ENCODE data around the gene TENM4.
"Not testable (repeated sequence)": the region's sequence is repeated elsewhere in the genome, so short reads cannot be mapped to it uniquely, and the experiment has no call there.

TENM4 gene

DNA sequence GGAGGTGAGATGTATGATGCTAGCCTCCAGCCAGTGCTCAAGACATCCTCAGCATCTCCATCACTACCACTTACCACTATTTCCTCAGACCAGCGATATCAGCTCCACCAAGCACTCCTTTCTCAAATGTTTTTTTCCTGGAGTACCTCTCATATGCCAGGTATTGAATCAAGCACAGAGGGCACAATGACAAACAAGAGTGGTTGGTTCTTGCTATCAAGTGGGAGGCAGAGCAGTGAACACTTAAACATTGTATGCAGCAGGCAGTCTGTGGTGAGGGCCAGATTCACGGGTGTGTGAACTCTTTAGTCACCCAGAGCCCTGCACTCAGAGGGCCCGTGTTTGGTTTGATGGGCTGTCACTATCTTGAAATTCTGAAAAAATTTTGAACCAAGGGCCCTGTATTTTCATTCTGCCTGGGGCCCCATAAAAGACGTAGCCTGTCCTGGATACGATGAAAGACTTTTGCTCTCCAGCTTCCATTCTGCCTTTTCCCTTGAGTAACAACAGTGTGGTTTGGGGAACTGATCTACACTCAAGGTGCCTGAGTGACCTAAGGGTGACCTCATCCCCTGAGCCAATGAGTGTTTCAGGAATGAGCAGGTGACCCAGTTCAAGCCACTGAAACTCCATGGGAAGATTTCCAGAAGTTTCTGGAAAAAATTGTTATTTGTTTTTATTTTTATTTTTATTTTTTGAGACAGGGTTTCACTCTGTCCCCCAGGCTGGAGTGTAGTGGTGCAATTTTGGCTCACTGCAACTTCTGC is 517.8 kb downstream of the TENM4 start:
- no peak for DNase-seq

GRCh38 chr11:78921509-78921908 is 519.3 kb downstream of the TENM4 start:
- no peak for DNase-seq

DNA sequence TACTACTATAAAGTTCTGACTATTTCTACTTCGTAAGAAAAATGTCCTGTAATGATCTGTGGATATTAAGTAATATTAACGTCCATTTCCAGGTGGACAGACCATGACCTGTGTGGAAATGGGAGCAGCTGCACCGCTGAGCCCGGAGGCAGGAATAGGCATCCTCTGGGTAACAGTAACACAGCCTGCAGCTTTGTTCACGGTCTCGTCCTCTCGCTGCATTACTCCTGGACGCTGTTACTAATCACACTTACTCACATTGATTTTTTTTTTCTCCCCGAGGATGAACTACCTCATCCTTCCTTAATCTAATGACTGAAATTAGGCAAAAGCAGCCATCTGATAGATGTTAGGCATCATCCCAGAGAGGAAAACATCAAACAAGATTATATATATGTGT is 520.5 kb downstream of the TENM4 start:
- DNase-seq = no peak

DNA sequence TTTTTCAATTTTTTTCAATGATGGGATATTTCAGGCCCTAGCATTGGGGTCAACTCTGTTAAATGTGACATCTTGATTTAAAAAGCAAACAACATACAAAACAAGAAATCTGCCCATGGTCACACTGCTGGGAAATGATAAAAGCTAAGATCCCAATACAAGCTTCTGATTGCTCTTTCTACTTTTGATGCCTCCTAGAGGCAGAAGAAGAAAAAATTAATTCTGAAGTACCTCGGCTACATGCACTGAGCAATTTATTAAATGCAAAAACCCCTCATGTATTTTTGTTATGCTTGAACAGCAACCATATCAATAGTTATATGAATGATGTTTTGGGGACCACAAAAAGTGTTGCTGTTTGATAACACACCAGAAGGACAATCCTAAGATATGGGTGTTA is 524.1 kb downstream of the TENM4 start:
- DNase-seq = no peak

GRCh38 chr11:78914503-78914902 is 526.3 kb downstream of the TENM4 start:
- no peak for DNase-seq

DNA sequence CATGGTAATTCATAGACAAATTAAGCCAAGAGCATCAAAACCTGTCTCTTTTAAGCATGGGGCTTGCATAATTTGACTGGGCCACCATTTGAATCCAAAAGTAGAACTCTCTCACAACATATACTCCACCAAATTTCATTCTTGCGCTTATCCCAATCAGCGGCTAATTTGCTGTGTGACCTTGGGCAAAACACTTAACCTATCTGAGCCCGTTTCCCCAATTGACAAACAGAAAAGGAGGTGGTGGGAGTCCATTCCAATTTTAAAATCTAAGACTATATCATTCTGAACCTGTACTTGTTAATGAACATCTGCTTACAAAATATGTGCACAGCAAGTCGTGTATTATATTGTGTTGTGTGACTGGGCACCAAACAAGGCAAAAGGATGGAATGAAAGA is 528.1 kb downstream of the TENM4 start:
- no peak for DNase-seq

DNA sequence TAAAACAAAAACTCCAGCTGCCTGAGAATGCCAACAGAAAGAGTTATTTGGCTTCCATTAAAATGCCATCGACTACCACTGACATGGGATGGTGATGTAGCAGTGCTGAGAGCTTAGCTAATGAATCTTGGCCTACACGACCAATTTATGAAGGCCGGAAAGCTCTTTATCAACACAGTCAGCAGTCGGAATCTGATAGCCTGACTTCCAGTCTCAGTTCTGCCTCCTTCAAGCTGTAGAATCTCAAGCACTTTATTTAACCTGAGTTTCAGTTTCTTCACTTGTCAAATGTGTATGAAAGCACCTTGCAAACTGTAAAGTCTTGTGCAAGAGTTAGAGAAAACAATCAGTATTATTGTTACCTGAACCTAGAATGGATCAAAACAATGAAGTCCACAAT is 530.5 kb downstream of the TENM4 start:
- DNase-seq = no peak

- DNase-seq = peak; percentile 0
Measured at GRCh38 chr11:78909386-78909785, 531.4 kb downstream of the TENM4 start.

DNA sequence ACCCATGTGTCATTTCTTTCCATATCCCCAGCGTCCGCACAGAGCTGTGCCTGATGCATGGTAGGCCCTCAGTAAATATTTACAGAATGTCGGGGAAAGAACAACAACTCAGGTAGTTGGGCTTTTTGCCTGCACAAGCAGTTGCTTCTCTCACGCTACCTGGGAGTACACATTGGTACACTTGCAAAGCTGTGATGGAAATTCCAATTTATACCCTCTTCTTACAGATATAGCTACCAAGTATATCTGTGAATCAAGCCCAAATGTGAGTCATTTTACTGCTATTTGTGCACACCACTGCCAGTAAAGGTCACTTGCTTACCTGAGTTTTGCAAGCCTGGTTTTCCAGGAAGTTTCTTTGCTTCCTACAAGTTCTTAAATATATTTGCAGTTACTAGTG is 533.2 kb downstream of the TENM4 start:
- DNase-seq = peak; percentile 4

GRCh38 chr11:78906566-78906965 is 534.3 kb downstream of the TENM4 start:
- no peak for DNase-seq

DNA sequence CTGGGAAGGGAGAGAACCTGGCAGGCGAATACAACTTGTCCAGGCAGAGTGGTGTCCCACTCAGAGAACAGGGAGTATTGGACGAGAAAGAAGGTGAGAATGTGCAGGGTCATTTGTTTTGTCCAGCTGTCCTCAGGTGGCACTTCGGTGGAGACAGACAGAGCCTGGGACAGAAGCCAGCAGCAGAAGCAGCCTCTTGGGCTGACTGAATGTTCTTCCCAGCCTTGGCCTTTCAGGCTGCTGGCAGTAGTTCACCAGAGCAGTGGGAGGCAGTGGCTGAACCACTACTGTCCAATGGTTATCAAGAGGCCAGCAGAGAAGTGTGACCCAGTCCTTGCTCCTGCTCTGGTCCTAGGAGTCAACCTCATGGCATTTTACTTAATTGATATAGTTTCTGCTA is 535.1 kb downstream of the TENM4 start:
- no peak for DNase-seq

- peak; percentile 12 for DNase-seq
Measured at GRCh38 chr11:78902771-78903507, 537.9 kb downstream of the TENM4 start.

DNA sequence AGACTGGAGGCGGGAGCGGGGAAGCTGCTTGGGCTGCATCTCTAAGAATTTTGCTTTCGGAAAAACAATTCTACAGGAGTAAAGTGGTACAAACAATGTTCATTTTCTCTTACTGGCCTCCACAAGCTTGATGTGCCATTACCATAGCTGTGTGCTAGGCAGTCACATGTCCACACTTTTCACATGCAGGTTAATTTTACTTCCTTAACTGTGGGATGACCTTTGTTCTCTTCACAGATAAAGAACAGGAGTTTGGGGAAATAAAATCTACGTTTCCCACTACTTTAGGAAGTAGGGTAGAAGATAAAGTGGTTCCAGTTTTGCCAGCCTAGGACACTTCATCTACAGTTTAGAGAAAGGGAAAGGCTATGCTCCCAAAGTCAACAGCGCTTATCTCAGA is 539.0 kb downstream of the TENM4 start:
- DNase-seq = no peak

GRCh38 chr11:78898266-78898775 is 542.5 kb downstream of the TENM4 start:
- DNase-seq = peak; percentile 6

- no peak for DNase-seq
Measured at GRCh38 chr11:78893996-78894395, 546.8 kb downstream of the TENM4 start.

GRCh38 chr11:78889698-78890097 is 551.1 kb downstream of the TENM4 start:
- DNase-seq = no peak

DNA sequence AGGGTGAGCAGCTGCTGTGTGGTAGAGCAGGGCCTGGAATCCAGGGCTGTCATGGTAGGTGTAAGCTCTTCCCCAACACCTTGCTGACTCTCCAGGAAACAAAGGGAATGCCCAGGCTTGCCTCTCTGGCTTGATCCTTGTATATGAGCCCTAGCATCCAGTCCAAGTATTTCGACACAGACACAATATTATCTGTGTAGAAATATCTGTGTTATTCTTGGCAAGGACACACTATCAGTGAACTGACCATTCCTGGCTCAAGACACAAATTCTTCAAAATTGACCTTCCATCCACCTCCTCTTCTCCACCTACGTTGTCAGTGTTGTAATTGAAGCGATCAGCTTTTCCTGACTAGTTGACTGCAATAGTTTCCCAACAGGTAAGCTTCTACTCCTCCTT is 554.2 kb downstream of the TENM4 start:
- DNase-seq = no peak

DNA sequence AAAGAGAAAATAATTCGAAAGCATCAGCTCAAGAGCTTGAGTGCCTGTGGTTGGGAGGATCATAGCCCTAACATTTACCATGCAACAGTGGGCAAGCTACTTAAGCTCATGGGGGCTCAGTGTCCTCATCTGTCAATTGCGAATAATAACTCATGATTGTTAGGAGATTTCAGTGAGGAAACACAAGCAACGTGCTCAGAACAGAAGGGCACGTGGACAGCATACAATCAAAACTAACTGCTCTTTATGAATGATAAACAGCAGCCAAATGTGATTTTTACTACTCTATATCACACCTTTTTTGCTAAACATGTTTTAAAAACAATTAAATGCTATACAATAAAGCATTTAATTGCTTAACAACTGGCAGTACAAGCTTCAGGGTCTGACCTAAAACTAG is 556.1 kb downstream of the TENM4 start:
- no peak for DNase-seq

DNA sequence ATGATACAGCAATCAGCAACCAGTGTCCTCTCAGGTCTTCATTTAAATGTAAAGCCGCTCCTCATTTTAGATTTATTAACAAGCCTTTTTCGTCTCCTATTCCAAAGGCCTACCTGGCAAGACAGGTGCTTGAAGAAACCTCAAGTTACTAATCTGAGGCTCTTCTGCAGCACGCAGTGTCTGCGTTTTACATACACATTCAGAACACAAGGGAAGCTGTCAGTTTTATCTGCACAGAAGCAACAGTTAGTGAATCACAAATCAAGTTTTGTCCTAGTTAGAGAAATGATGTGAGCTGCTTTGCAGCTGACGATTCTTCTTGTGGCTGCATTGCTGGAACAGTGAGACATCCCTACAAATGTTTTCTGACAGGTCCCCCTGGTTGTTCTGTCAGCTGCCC is 557.3 kb downstream of the TENM4 start:
- no peak for DNase-seq

DNA sequence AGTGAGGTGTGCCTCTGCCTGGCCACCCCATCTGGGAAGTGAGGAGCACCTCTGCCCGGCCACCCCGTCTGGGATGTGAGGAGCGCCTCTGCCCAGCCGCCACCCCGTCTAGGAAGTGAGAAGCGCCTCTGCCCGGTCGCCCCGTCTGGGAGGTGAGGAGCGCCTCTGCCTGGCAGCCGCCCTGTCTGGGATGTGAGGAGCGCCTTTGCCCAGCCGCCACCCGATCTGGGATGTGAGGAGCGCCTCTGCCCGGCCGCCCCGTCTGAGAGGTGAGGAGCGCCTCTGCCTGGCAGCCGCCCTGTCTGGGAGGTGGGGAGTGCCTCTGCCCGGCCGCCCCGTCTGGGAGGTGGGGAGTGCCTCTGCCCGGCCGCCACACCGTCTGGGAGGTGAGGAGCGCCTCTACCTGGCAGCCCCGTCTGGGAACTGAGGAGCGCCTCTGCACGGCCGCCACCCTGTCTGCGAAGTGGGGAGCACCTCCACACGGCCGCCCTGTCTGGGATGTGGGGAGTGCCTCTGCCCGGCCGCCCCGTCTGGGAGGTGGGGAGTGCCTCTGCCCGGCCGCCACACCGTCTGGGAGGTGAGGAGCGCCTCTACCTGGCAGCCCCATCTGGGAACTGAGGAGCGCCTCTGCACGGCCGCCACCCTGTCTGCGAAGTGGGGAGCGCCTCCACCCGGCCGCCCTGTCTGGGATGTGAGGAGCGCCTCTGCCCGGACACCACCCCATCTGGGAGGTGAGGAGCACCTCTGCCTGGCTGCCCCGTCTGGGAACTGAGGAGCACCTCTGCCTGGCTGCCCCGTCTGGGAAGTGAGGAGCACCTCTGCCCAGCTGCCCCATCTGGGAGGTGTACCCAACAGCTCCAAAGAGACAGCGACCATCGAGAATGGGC is 561.5 kb downstream of the TENM4 start:
- DNase-seq = not testable (repeated sequence)

GRCh38 chr11:78878631-78879030 is 562.2 kb downstream of the TENM4 start:
- no peak for DNase-seq

GRCh38 chr11:78876676-78877075 is 564.2 kb downstream of the TENM4 start:
- DNase-seq = no peak

DNA sequence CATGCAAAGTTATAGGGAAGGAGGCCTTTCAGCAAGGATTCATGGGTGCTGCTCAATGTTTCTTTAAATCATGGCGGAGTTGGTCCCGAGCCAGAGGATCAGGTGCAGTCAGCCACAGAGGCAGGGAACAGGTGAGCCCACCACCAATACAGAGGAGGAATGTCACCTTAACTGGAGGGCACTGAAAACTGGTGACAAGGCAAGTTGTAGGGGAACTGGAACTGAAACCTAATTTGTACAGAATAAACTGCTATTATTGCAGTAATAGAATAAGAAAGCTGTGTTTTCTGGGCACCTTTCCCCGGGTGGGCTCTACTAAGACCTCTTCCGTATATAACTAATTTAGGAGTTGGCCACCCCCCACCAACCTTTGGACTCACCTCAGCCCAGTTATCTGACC is 570.2 kb downstream of the TENM4 start:
- DNase-seq = no peak
